ENCODE measurements around the gene VARS1.
"Not testable (repeated sequence)": the region's sequence is repeated elsewhere in the genome, so short reads cannot be mapped to it uniquely, and the experiment has no call there.

DNA sequence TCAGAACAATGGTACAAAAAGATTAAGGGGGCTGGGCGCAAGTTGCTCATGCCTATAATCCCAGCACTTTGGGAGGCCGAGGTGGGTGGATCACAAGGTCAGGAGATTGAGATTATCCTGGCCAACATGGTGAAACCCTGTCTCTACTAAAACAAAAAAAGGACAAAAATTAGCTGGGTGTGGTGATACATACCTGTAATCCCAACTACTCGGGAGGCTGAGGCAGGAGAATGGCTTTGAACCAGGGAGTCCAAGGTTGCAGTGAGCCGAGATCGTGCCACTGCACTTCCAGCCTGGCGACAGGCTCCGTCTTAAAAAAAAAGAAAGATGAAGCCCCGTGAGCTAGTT, 44.2 kb upstream of the VARS1 start:
- not testable (repeated sequence) for TF ChIP-seq EP300, POLR2AphosphoS5 (IDR thresholded peaks at IDR 0.05)
- TF ChIP-seq, protein P1, sequence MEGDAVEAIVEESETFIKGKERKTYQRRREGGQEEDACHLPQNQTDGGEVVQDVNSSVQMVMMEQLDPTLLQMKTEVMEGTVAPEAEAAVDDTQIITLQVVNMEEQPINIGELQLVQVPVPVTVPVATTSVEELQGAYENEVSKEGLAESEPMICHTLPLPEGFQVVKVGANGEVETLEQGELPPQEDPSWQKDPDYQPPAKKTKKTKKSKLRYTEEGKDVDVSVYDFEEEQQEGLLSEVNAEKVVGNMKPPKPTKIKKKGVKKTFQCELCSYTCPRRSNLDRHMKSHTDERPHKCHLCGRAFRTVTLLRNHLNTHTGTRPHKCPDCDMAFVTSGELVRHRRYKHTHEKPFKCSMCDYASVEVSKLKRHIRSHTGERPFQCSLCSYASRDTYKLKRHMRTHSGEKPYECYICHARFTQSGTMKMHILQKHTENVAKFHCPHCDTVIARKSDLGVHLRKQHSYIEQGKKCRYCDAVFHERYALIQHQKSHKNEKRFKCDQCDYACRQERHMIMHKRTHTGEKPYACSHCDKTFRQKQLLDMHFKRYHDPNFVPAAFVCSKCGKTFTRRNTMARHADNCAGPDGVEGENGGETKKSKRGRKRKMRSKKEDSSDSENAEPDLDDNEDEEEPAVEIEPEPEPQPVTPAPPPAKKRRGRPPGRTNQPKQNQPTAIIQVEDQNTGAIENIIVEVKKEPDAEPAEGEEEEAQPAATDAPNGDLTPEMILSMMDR (IDR thresholded peaks at IDR 0.05): not testable (repeated sequence)

Data from upper lobe of left lung (tissue), 4 donors.